Osteoblast (primary cell): ENCODE results near the gene VANGL2. TPM values are rescaled to one million over a fixed set of nuclear protein-coding genes. Genes with fewer than 3 reads are reported as not detected.

ENCODE experiments used
- DNase-seq: peaks from one replicate; pipeline ENCODE4 v3.0.0; 2011; ENCODE audit warnings: low spot score, mixed read lengths; ENCODE audit not compliant: insufficient read length; ENCODE audit errors: missing footprints
- H2AFZ ChIP-seq: 2 replicates; pipeline ENCODE4 v1.6.0; 2011; ENCODE audit warnings: mild to moderate bottlenecking, low read length
- H3K27ac ChIP-seq: 2 replicates; pipeline ENCODE4 v1.5.1; 2011; ENCODE audit warnings: mild to moderate bottlenecking, low read depth, low read length, moderate library complexity
- H3K27me3 ChIP-seq: 2 replicates; pipeline ENCODE4 v1.6.0; 2012; ENCODE audit warnings: mild to moderate bottlenecking, control low read depth, inconsistent platforms, low read length, moderate library complexity; ENCODE audit not compliant: insufficient read depth
- H3K36me3 ChIP-seq: 2 replicates; pipeline ENCODE4 v1.5.1; 2011; ENCODE audit warnings: mild to moderate bottlenecking, low read length, control low read depth, moderate library complexity; ENCODE audit not compliant: insufficient read depth
- H3K4me1 ChIP-seq: 2 replicates; pipeline ENCODE4 v1.5.1; 2011; ENCODE audit warnings: mild to moderate bottlenecking, low read length, control low read depth, moderate library complexity; ENCODE audit not compliant: insufficient read depth
- H3K4me2 ChIP-seq: 2 replicates; pipeline ENCODE4 v1.6.0; 2011; ENCODE audit warnings: mild to moderate bottlenecking, low read length; ENCODE audit not compliant: insufficient read depth
- H3K4me3 ChIP-seq: fragments of 200-600 bp; sonication (generic); 3 replicates; pipeline ENCODE4 v1.5.1; 2012; ENCODE audit warnings: mild to moderate bottlenecking, low read length, inconsistent platforms; ENCODE audit not compliant: insufficient read depth
- H3K79me2 ChIP-seq: 2 replicates; pipeline ENCODE4 v1.6.0; 2012; ENCODE audit warnings: mild to moderate bottlenecking, low read length, control low read depth, inconsistent platforms; ENCODE audit not compliant: insufficient read depth
- H3K9me3 ChIP-seq: 2 replicates; pipeline ENCODE4 v1.5.1; 2011; ENCODE audit warnings: low read depth, low read length, control low read depth
- H4K20me1 ChIP-seq: 2 replicates; pipeline ENCODE4 v1.6.0; 2012; ENCODE audit warnings: mild to moderate bottlenecking, low read length, control low read depth; ENCODE audit not compliant: insufficient read depth
- total RNA-seq: library from RNA; depleted of rRNA; stranded (reverse); fragments of >200 nt; gene quantifications from 2 replicates; pipeline ENCODE4 v1.2.3, GENCODE V29; 2012
- TF ChIP-seq, protein P1 (sequence below): IDR thresholded peaks from 2 replicates; pipeline ENCODE4 v1.5.1; 2011; ENCODE audit warnings: mild to moderate bottlenecking, low read depth, low read length, moderate library complexity; ENCODE audit errors: extremely low read depth

The VANGL2 gene
- total RNA-seq, 1 donor: not detected

DNA sequence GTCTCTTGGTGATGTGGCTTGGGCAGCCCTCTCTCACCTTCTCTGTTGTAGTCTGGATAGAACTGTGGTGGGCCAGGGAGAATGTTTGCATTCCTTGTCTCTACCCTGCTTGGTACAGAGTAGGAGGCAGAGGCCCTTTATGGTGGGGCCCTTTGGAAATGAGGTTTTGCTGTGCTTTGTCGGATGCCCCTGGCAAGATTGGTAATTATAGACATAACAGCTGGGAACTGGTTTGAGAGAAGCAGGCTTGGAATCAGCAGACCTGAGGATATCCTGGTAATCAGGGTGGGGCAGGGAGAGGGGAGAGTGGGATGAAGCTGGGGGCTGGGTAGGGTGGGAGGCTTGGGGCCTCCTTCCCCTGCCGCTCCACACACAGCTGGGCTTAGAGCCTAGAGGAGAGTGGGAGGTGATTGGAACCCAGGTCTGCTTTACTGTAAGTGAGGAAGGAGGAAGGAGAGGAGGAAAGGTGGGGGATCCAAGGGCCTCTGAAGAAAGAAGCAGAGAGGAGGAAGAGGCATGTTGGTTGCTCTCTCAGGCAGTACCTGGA lies 5.0 kb downstream of the VANGL2 start:
- H3K4me3 ChIP-seq: no peak overlapping the region
- DNase-seq: no peak
- H3K36me3 ChIP-seq: no peaks in the 10 kb centered on the region
- H2AFZ ChIP-seq: no peak overlapping the region
- no peak overlapping the region for H3K4me2 ChIP-seq
- H3K79me2 ChIP-seq: no peaks in the 10 kb centered on the region
- H4K20me1 ChIP-seq: no peaks in the 10 kb centered on the region
- H3K9me3 ChIP-seq: no peaks in the 10 kb centered on the region
- peaks cover 44% of the 10 kb centered on the region for H3K27me3 ChIP-seq
- no peaks in the 10 kb centered on the region for H3K4me1 ChIP-seq
- TF ChIP-seq, protein P1, sequence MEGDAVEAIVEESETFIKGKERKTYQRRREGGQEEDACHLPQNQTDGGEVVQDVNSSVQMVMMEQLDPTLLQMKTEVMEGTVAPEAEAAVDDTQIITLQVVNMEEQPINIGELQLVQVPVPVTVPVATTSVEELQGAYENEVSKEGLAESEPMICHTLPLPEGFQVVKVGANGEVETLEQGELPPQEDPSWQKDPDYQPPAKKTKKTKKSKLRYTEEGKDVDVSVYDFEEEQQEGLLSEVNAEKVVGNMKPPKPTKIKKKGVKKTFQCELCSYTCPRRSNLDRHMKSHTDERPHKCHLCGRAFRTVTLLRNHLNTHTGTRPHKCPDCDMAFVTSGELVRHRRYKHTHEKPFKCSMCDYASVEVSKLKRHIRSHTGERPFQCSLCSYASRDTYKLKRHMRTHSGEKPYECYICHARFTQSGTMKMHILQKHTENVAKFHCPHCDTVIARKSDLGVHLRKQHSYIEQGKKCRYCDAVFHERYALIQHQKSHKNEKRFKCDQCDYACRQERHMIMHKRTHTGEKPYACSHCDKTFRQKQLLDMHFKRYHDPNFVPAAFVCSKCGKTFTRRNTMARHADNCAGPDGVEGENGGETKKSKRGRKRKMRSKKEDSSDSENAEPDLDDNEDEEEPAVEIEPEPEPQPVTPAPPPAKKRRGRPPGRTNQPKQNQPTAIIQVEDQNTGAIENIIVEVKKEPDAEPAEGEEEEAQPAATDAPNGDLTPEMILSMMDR: no peak
- no peak overlapping the region for H3K27ac ChIP-seq

DNA sequence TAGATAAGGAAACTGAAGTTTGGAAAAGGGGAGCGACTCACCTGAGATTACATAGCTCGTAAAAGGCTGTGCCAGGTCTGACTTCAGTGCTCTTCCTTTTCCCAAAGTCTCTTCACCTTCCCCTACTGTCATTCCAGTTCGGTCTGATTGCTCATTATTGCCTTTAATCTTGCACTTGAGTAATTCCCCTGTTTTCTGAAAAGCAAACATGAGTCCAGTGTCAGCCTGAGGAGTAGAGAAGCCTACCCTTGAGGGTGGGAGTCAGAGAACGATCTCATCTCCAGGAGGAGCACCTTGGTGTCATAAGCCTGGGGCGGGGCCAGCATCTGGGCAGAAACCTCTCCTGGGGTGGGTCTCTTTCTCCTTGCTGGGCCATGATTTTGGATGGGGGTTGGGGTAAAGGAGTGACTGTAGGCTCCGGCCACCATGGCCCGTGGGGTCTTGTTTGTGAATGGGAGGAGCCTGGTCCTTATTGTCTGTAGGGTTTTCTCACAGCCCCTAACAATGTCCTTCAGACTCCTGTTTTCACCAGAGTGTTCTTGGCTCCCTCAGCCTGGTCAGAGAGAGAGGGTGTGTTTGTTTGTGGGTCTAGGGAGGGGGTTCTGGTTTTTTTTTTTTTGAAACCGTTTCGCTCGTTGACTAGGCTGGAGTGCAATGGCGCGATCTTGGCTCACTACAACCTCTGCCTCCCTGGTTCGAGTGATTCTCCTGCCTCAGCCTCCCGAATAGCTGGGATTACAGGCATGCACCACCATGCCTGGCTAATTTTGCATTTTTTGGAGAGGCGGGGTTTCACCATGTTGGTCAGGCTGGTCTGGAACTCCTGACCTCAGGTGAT lies 6.0 kb downstream of the VANGL2 start:
- Histone ChIP-seq H4K20me1 (no peaks in the 10 kb centered on the region), H2AFZ (no peak overlapping the region), H3K27ac (no peak overlapping the region), H3K4me2 (no peak overlapping the region), H3K36me3 (no peaks in the 10 kb centered on the region), H3K9me3 (no peaks in the 10 kb centered on the region), H3K4me1 (no peaks in the 10 kb centered on the region), H3K27me3 (peaks cover 36% of the 10 kb centered on the region), H3K79me2 (no peaks in the 10 kb centered on the region), H3K4me3 (no peak overlapping the region)
- TF ChIP-seq, protein P1: no peak
- DNase-seq: no peak

DNA sequence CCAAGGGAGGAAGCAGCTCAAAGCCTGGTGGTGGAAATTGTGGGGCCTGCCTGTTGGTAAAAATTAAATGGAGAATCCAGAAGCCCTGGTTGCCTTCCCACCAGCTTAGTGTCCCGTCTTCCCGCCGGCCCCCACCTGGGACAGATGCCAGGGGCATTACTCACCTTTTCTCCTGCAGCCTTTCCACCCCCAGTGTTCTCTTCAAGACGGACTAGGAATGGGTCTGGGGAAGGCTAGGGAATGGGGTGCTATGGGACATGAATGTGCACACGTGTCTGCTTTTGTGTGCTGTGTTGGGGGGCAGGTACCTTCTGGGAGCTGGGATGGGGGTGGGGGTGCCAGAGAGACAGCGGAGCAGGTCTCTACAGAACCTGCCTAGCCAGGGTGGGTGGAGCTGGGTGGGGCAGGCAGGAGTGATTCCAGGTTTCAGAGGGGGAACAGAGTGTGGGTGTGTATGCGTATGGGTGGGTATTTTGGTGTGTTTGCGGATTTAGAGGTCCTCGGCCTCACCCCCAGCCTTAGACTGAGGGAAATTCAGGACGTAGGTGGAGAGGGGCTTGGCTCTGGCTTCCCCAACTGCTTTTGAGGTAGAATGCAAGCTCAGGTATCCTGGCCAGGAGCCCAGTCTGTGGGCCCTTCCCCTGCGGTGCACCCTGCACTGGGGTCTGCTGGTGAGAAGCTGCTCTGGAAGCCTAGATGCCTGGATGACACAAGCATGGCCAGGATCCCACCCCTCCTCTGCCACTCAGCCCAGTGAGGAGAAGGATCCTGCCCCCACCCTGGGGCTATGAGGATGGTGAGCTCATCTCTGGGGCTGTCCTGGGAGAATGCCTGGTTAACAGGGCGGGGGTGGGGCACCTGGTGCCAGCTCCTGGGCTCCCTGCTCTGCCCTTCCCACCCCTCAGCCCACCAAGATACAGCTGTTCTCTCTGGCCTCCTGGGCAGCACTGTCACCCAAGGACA lies 7.8 kb downstream of the VANGL2 start:
- Histone ChIP-seq H3K4me2 (no peak overlapping the region), H3K36me3 (no peaks in the 10 kb centered on the region), H3K27me3 (peaks cover 22% of the 10 kb centered on the region), H2AFZ (no peak overlapping the region), H3K79me2 (no peaks in the 10 kb centered on the region), H3K4me3 (no peak overlapping the region), H3K9me3 (no peaks in the 10 kb centered on the region), H4K20me1 (no peaks in the 10 kb centered on the region), H3K27ac (no peak overlapping the region), H3K4me1 (no peaks in the 10 kb centered on the region)
- no peak for DNase-seq
- TF ChIP-seq, protein P1: no peak
